Stimulated activated CD4-positive, alpha-beta T cell treated with anti-CD3 and anti-CD28 coated beads, Interleukin-4, amount 100 ng/mL, for 48 hours (primary cell): ENCODE measurements around the gene CCT8.

Experiments used
- DNase-seq, 2 donors: peaks; one replicate each; pipeline ENCODE4 v3.0.0-alpha.2; 2020; ENCODE audit warnings: low read depth in 2 of 2

The CCT8 gene, protein sequence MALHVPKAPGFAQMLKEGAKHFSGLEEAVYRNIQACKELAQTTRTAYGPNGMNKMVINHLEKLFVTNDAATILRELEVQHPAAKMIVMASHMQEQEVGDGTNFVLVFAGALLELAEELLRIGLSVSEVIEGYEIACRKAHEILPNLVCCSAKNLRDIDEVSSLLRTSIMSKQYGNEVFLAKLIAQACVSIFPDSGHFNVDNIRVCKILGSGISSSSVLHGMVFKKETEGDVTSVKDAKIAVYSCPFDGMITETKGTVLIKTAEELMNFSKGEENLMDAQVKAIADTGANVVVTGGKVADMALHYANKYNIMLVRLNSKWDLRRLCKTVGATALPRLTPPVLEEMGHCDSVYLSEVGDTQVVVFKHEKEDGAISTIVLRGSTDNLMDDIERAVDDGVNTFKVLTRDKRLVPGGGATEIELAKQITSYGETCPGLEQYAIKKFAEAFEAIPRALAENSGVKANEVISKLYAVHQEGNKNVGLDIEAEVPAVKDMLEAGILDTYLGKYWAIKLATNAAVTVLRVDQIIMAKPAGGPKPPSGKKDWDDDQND

DNA sequence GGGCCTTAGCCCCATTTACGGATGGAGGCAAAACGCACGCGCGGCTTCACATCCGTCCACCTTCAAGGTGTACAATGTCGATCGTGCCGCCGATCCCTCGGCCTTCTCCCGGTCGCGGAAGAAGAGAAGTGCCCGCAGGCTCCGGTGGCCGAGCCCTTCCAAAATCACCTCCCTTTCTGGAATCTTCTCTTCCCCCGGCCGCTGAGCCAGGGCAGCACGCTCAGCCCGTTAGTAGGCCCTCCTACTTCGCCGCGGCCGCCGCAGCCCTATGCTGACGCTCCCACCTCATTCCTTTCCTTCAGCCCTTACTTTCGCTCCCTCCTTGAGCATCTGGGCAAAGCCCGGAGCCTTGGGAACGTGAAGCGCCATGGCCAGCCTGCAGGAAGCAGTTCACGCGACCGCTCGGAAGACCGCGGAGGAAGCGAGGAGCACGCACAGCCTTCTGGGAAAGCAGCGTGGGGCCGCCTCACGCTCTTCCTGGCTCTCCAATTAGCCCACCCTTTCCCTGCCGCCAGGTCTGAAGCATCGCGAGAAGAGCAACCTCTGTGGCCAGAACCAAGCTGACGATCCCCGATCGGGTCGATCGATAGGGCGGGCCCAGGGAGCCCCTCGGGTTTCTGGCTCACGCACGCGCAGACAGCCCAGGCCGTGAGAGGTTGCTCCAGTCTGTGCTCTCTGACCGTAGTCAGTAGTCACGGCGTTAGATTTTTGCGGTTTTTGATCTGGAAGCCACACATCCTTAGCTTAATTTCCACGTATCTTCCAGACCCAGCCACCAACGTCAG, at the start of gene CCT8:
Gene CCT8, minus strand, starts transcription at position 427 of the 785 bp plus-strand sequence. Its CDS starts 58 bp downstream, at position 369.
- DNase-seq, result peak; percentile 94 to 98

DNA sequence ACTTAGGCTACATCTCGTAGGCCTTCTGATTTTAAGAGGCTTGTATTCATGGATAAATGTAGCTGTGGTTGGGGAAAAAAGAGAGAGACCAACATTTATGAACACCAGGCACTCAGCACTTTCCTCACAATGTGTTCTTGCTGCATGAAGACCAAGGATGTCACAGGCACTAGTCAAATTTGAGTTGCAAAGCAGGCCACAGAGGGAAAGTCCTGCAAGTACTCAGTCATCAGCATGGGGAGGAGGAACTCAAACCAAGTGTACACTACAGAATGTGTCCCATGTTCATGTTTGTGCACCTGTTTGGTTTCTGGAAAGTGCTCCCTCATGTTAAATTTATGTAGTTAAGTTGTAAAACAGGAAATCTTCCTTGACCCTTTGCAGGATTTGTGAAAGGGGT, 48.3 kb upstream of the CCT8 start:
- DNase-seq, result no peak

DNA sequence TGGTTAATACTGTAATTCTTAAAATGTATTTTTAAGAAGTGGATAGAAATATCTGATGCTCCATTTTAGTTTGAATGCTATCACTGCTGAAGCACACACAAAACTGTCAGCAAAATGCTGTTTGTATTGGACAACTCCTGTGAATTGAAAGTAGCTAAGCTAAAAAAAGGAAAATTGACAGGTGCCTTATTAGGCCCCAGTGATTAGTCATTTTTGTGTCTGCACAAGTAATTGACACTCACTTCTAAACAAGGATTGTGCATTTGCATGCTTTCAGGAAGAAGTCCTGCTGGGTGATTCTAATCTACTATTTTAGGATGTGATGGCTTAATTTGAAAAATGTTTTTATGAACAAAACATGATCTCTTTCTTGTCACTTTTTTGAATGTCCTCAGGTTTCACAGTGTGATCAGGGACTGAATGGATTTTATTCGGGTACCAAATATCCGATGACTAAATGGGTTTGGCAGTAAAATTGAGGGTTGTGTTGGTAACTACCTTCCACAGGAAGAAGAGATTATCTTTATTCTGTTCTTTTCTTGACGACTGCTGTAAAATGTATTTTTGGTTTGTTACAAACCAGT, 44.0 kb upstream of the CCT8 start:
- no peak for DNase-seq

DNA sequence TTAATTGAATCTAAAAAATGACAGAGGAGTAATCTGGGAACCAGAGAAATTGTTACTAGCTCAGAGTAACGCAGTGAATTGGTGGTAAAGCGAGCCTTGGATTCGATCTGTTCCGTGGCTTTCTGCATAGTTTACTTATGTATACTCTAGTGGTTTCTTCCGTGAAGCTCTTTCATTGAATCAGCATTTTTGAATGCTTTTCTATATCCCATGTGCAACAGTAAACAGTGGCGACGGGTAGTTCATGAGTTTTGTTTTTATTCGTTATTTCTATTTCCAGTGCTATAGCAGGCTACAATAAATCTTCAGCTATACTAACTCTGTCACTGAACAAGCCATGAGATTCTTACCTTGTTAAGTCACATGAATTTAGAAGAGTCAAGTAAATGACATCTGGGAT, 42.5 kb upstream of the CCT8 start:
- DNase-seq, result no peak

DNA sequence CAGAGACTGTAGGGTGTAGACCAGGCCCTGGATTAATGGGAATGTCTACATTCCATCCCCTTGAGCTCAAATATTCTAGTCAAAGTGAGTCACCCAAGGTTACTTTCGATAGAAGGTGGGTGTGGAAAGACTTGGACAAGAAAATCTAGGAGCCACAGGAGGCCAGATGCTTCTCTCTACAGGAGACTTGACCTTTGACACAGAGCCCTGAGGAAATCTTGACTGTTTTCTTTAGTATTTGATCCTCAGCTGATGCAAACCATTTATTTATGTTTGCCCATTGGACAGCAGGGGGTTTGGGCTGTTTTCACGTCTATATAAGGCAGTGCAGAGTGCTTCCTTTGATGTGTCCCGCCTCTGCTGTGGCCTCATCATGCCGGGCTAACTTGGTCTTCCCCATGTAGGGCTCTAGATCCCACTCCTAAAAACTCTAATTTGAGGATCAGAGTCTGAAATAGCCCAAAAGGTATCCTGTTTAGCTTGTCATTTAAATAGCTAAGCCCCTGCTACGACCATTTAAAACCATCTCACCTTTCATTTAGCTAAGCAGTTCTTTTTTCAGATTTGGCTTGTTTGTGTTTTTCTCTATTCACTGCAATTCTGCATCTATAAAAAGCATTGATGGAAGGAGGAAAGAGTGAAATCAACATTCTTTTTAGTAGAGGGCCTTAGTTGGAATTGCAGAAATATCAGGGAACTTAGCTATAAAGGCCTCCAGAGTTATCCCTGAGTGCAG, 41.5 kb upstream of the CCT8 start:
- no peak for DNase-seq

DNA sequence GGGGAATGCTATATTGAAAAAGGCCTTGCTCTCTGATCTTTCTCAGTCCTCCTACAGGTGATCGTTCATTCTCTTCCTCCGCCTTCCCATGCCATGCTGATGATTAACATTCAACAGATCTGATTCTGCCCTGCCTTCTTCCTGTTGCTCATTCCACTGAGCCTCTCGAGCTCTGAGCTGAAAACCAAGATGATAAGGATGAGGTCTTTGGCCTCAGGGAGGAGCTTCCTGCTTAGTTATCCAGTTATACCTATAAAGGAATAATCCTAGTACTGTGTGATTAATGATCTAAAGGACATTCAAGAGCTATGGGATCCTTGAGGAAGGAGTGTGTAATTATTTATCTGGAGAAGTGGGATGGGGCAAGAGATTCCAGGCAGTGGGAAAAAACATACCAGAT, 31.8 kb upstream of the CCT8 start:
- DNase-seq, result no peak

DNA sequence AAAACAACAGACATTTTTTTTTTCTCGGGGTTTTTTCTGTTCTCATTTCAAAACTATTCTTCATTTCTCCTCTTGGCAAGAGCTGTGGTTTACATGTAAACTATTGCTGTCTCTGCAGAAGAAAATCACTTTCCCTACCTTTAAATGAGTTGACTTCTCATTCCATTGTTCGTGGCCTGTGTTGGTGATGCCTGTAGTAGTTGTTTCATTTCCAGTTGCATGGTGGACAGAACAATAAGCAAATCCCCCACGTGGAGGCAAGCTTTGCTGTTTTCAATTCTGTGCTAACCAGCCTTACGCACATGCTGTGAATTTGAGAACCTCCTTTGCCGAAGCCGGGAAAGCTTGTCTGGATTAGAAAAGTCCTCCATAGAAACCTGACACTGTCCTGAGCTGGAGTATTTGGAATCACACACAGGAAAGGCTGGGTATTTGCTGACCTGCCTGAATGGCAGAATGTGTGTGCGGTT, 30.8 kb upstream of the CCT8 start:
- DNase-seq, result no peak

DNA sequence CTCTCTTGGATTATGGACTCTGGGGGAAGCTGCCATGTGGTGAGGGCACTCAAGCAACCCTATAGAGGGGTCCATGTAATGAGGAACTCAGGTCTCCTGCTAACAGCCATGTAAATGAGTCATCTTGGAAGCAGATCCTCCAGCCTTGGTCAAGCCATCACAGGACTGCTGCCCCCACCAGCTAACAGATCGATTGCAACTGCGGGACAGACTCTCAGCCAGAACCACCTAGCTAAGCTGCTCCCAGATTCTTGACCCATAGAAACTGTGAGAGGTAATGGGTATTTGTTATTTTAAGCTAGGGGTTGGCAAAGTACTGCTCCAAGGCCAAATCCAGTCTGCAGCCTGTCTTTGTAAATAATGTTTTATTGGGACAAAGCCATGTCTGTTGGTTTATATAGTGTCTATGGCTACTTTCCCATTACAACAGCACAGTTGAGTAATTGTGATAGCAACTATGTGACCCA, 29.4 kb upstream of the CCT8 start:
- DNase-seq, result no peak

DNA sequence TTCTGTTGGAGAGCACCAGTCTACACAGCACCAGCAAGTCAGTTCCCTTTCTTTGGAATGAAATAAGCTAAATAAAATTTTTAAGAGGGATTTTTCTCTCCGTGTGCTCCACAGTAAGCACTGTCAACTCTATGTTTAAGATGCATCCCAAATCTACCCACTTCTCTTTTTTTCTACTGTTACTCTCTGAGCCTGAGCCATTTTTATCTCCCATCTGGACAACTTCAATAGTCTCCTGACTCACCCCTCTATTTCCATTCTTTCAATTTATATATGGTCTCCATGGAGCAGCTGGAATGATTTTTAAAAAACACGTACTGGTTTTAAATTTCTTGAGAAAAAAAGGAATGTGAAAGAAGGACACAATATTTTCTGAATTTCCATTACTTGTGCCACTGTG, 24.7 kb upstream of the CCT8 start:
- no peak for DNase-seq

DNA sequence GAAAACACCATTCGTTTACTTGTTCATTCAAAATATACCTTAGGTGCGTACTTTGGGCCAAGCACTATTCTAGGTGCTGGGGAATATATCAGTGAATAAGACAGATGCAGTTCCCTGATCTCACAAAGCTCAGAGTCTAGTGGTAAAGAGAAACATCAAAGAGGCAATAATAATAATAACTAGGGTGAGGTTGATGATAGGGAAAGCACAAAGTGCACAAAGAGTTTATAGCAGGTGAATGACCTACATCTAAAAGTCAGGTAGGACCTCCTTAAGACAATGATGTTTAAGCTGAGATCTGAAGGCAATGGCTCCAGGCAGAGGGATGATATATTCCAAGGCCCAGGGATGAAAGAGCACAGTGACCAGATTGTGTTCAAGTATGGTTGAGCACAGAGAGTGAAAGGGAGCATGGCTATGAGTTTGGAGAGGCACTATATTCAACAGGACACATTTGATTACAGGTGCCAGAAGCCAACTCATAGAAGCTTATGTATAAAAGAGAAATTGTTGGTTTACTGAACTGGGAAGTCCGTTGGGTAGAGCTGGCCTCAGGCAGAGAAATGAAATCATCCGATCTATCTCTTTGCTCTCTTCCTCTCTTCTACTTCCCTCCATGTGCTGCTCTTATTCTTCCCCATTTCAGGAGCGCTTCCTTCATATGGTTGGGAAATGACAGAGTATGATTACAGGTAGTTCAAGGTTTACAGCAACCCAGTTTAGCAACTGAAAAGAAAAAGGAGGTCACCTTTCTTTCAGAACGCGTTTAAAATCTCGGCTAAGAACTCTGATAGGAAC, 23.0 kb upstream of the CCT8 start:
- DNase-seq, result no peak

DNA sequence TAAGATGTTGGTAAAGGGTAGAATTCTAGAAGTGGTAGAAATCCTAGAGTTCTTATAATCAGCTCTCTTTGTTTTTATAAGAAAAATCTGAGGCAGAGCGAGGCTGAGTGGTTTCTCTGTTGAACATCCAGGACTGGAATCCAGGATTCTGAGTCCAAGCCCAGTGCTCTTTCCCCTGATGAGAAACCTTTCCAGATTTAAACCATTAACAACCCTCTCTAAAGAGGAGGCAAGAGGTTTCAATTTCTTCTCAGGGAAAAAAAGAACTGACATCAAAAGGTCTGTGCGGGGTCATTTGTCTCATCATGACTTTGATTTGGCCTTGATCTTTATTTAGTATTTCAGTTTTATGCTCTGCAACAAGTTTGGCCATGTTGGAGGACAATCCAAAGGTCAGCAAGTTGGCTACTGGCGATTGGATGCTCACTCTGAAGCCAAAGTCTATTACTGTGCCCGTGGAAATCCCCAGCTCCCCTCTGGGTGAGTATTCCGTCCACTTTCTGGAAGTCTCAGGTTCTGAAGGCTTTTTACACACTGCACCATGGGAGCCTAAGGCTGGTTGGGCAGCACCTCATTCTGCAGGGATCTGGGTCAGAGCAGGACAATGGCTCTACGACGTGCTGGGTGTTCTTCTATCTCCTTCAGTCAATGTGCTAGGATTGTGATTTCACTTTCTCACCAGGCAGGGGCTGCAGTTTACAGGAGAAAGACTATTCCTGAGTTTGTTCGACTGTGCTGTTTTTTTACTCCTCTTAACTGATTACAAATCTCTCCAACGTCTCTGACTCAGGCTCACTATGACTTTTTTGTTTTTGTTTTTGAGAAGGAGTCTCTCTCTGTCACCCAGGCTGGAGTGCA, 18.9 kb upstream of the CCT8 start:
- DNase-seq, result no peak

DNA sequence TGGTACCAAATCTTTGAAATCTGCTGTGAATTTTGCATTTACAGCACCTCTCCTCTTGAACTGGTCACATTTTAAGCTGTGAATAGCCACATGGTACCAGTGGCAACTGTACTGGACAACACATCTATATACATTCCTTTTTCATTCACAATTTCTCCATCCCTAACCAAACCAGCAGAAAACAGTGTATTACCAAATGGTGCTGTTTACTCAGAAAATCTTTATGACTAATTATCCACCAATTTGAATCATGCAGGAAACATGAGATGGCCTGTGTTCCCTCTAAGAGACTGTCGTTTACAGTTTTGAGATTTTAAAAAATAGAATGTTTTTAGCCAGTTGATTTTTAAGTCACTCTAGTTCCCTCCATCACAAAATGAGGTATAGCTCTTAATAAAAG, 17.6 kb upstream of the CCT8 start:
- no peak for DNase-seq

DNA sequence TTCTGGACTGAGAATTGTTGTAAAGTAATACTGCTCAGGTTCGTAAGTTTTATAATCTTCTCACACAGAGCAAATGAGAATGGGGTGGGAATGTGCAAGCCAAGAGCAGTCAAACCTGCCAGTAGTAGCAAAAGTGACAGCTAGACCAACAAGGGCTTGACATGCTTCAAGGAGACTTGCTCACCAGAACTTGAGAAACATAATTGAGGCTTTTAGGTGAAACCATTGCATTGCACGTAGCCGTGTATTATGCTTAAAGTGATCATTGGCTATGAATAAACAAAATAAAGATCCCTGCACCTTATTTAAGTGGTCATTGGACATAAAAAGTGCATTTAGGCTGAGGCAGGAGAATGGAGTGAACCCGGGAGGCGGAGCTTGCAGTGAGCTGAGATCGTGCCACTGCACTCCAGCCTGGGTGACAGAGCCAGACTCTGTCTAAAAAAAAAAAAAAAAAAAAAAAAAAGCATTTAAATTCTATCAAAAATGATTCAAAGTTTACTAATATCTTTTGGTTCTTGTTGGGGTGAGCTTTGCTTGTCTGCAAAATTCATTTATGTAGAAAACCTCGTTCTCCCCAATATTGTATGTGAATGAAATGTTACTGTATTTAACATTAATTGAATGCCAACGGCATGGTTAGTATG, 11.8 kb upstream of the CCT8 start:
- DNase-seq, result no peak

DNA sequence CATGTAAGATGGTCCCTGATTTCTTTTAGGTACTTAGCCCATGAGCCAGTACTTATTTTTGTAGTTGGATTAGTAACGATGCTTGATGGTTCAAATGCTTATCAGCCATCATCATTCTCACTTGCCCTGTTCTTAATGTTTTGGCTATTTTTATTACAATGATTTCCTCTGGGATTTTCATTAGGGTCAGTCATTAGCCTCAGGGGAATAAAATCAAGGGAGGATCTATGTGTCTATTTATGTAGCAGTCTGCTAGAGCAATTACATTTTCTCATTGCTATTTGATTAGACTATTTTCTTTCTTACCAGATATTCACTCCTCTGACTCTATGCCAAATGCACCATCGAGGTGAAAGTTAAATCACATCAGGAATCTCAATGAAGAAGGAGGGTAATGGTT, 10.9 kb upstream of the CCT8 start:
- no peak for DNase-seq

DNA sequence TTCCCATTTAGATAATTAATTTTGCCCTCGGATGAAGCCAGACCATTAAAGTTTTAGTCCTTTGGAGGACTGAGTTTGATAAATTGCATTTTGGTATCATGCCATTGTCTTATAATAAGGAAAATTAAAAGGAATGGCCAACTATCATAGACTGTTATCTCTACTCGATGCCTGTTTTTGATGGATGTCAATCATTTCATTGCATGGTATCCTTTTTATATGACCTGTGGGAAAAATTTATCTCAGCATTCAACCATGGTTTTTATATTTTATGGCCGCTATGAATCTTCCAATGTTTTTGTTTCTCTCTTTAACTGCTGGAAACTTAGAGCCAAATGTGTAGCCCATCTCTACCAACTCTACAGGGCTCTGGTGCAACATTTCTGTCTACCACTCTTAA, 9.9 kb upstream of the CCT8 start:
- no peak for DNase-seq

DNA sequence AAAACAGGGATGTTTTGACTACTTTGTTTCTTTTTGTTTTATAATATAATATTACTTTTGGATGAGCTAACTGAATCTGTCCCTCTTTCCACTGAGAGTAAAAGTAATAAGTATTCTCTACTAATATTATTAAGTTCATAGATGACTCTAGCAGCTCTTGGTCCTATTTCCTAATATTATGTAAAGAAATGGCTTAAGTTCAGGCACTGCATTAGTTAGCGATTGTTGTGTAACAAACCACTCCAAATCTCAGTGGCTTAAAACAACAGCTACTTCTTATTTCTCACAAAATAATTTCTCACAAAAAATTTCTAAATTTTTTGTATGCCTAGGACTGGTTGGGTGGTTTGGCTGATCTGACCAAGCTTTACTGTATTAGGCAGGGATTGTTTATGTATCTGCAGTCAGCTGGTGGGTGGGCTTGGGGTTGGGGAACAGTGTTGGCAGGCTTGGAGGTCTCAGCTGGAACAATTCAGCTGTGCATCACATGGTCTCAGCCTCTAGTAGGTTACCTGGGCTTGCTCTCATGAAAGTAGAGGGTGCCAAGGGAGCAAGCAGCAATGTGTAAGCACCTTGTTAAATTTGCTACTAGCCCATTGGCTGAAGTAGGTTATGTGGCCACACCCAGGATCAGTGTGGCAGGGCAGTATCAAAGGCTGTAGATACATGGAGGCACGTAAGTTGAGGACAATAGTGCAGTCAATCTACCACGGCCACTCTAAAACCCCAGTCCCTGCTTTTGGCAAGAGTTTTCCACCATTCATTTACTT, 8.8 kb upstream of the CCT8 start:
- DNase-seq, result no peak

DNA sequence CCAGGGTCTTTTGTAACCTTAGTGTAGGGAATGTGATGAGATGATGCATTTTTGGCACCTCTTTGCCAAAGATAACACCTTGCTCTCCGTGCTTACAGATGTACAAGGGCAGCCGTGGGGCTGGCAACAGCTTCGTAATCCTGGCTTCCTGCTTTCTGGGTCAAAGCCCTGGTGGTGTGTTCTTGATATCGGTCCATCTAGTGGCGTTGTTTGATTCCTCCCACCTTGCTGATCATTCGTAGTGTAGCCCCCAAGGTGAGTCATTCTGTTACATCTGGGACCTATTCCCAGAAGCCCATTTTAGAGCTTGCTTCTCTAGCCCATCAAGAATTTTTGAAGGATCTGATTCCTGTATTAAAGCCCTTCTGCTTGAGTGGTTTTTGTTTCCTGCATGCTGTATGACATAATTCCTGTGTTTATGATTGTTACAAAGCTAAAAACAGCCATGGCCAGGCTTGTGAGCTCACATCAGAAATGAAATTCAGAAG, 7.0 kb upstream of the CCT8 start:
- no peak for DNase-seq
